Loucy (cell line): ENCODE measurements around the gene AMY2B.
"Not testable (repeated sequence)": the region's sequence is repeated elsewhere in the genome, so short reads cannot be mapped to it uniquely, and the experiment has no call there.

ENCODE experiments used
- EZH2phosphoT487 ChIP-seq: fragments of 200-600 bp; IDR thresholded peaks from 2 replicates; pipeline ENCODE4 v1.6.1; 2018; ENCODE audit warnings: antibody characterized with exemption, mild to moderate bottlenecking, moderate library complexity, borderline replicate concordance
- TF ChIP-seq, protein P1 (sequence below): fragments of 200-600 bp; sonication (generic); conservative IDR thresholded peaks from 2 replicates; pipeline ENCODE4 v1.5.1; 2014; ENCODE audit warnings: mild to moderate bottlenecking, antibody characterized with exemption, low read length

GRCh38 chr1:103616994-103617477 is 45.6 kb downstream of the AMY2B start, which contains the start of gene AMY2A:
- TF ChIP-seq, protein P1, sequence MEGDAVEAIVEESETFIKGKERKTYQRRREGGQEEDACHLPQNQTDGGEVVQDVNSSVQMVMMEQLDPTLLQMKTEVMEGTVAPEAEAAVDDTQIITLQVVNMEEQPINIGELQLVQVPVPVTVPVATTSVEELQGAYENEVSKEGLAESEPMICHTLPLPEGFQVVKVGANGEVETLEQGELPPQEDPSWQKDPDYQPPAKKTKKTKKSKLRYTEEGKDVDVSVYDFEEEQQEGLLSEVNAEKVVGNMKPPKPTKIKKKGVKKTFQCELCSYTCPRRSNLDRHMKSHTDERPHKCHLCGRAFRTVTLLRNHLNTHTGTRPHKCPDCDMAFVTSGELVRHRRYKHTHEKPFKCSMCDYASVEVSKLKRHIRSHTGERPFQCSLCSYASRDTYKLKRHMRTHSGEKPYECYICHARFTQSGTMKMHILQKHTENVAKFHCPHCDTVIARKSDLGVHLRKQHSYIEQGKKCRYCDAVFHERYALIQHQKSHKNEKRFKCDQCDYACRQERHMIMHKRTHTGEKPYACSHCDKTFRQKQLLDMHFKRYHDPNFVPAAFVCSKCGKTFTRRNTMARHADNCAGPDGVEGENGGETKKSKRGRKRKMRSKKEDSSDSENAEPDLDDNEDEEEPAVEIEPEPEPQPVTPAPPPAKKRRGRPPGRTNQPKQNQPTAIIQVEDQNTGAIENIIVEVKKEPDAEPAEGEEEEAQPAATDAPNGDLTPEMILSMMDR: not testable (repeated sequence)
- not testable (repeated sequence) for TF ChIP-seq EZH2phosphoT487
